Neural cell (in vitro differentiated cells): Measurements from ENCODE around the gene RBM46. TPM values are rescaled to one million over a fixed set of nuclear protein-coding genes. Genes with fewer than 3 reads are reported as not detected.

Experiments used
- H2AFZ ChIP-seq: fragments of 200-600, 300-800 bp; sonication (generic), shearing (Covaris generic); 2 replicates; pipeline ENCODE4 v1.6.0; 2014; ENCODE audit warnings: low read depth, mild to moderate bottlenecking, antibody characterized with exemption, low read length, moderate library complexity
- H3F3A ChIP-seq: fragments of 200-600 bp; shearing (Covaris generic); 2 replicates; pipeline ENCODE4 v1.6.1; 2016; ENCODE audit warnings: mild to moderate bottlenecking, moderate library complexity, mixed read lengths, antibody characterized with exemption, low read length; ENCODE audit not compliant: insufficient read depth, poor library complexity, severe bottlenecking
- H3K27ac ChIP-seq: fragments of 200-600, 300-800 bp; sonication (generic), shearing (Covaris generic); 2 replicates; pipeline ENCODE4 v1.5.1; 2014; ENCODE audit warnings: mild to moderate bottlenecking, low read length, moderate library complexity
- H3K27me3 ChIP-seq: fragments of 300-800, 200-600 bp; sonication (generic), shearing (Covaris generic); 2 replicates; pipeline ENCODE4 v1.6.0; 2014; ENCODE audit warnings: mild to moderate bottlenecking, low read depth, low read length, moderate library complexity; ENCODE audit not compliant: insufficient read depth
- H3K36me3 ChIP-seq: fragments of 300-800, 200-600 bp; sonication (generic), shearing (Covaris generic); 2 replicates; pipeline ENCODE4 v1.5.1; 2014; ENCODE audit warnings: mild to moderate bottlenecking, antibody characterized with exemption, low read length, moderate library complexity; ENCODE audit not compliant: insufficient read depth
- H3K4me2 ChIP-seq: fragments of 300-800, 200-600 bp; sonication (generic), shearing (Covaris generic); 2 replicates; pipeline ENCODE4 v1.6.0; 2014; ENCODE audit warnings: mild to moderate bottlenecking, low read length
- H3K4me3 ChIP-seq: fragments of 300-800, 200-600 bp; sonication (generic), shearing (Covaris generic); 2 replicates; pipeline ENCODE4 v1.5.1; 2014; ENCODE audit warnings: mild to moderate bottlenecking, low read length, moderate library complexity
- H3K79me2 ChIP-seq: fragments of 200-600 bp; shearing (Covaris generic); replicated peaks from 2 replicates; pipeline ENCODE4 v1.6.0; 2014; ENCODE audit warnings: mild to moderate bottlenecking, low read length, moderate library complexity; ENCODE audit not compliant: insufficient read depth
- H3K9ac ChIP-seq: fragments of 300-800, 200-600 bp; sonication (generic), shearing (Covaris generic); 2 replicates; pipeline ENCODE4 v1.6.1; 2016; ENCODE audit warnings: mild to moderate bottlenecking, low read length, mixed read lengths
- H3K9me2 ChIP-seq: fragments of 200-600 bp; shearing (Covaris generic); 2 replicates; pipeline ENCODE4 v1.6.1; 2016; ENCODE audit warnings: mild to moderate bottlenecking, low read length, mixed read lengths; ENCODE audit not compliant: insufficient read depth
- H3K9me3 ChIP-seq: fragments of 200-600, 300-800 bp; sonication (generic), shearing (Covaris generic); 2 replicates; pipeline ENCODE4 v1.6.1; 2016; ENCODE audit warnings: mild to moderate bottlenecking, mixed run types, low read length, moderate library complexity, mixed read lengths
- H4K20me1 ChIP-seq: fragments of 200-600 bp; shearing (Covaris generic); 2 replicates; pipeline ENCODE4 v1.6.1; 2016; ENCODE audit warnings: mild to moderate bottlenecking, mixed run types; ENCODE audit not compliant: insufficient read depth
- CTCF ChIP-seq: fragments of 450-650 bp; IDR thresholded peaks from 2 replicates; pipeline ENCODE4 v1.5.1; 2014; ENCODE audit warnings: antibody characterized with exemption, mild to moderate bottlenecking, moderate library complexity; ENCODE audit not compliant: poor library complexity, severe bottlenecking
- EP300 ChIP-seq: fragments of 450-650 bp; conservative IDR thresholded peaks from 2 replicates; pipeline ENCODE4 v1.6.1; 2014; ENCODE audit warnings: antibody characterized with exemption, mild to moderate bottlenecking, moderate library complexity; ENCODE audit not compliant: poor library complexity, severe bottlenecking
- EZH2 ChIP-seq: fragments of 200-600, 300-800 bp; shearing (Covaris generic), sonication (generic); IDR thresholded peaks from 2 replicates; pipeline ENCODE4 v1.6.1; 2014; ENCODE audit warnings: antibody characterized with exemption, low read length, borderline replicate concordance, mild to moderate bottlenecking; ENCODE audit not compliant: insufficient read depth, poor library complexity, severe bottlenecking
- MXI1 ChIP-seq: fragments of 450-650 bp; conservative IDR thresholded peaks from 2 replicates; pipeline ENCODE4 v1.6.1; 2014; ENCODE audit warnings: antibody characterized with exemption, mild to moderate bottlenecking; ENCODE audit not compliant: poor library complexity, severe bottlenecking
- POLR2AphosphoS5 ChIP-seq: IDR thresholded peaks from 2 replicates; pipeline ENCODE4 v1.6.1; 2012
- RAD21 ChIP-seq: fragments of 450-650 bp; conservative IDR thresholded peaks from 2 replicates; pipeline ENCODE4 v1.6.1; 2014; ENCODE audit warnings: antibody characterized with exemption, mild to moderate bottlenecking, moderate library complexity
- SMC3 ChIP-seq: fragments of 450-650 bp; conservative IDR thresholded peaks from 2 replicates; pipeline ENCODE4 v1.6.1; 2014; ENCODE audit warnings: antibody characterized with exemption, mild to moderate bottlenecking, moderate library complexity; ENCODE audit not compliant: poor library complexity
- TAF1 ChIP-seq: IDR thresholded peaks from 2 replicates; pipeline ENCODE4 v1.6.1; 2012; ENCODE audit warnings: low read depth
- polyA plus RNA-seq: library from polyadenylated mRNA; depleted of rRNA; stranded (reverse); fragments of >200 nt; gene quantifications from 2 replicates; pipeline ENCODE4 v1.2.3, GENCODE V29; 2014
- TF ChIP-seq, protein P1 (sequence below): IDR thresholded peaks from 2 replicates; pipeline ENCODE4 v1.6.1; 2012; ENCODE audit warnings: borderline replicate concordance

Gene RBM46
- polyA plus RNA-seq, 1 donor from 2014 or later, result 0.09 TPM

DNA sequence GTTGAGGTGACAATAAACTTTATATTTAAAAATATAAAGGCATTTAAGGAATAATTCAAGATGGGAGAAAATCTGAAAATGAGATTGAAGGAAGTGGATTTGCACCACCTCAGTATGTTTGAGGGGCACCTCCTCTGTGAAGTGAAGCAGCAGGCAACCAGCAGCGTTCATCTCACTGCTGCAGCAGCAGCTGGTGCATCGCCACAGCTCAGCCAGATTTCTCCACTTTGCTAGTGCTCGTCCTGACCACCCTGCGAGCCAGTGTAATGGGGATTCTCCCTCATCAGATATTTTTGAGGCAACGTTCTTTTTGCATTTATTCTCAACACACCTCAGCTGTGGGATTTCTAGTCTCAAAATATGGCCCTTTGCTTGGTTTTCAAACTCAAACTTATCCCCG lies 23.4 kb upstream of the RBM46 start (continued):
- no peak for TF ChIP-seq POLR2AphosphoS5

- Histone ChIP-seq H3K4me2 (no peak overlapping the region), H3K9me3 (no peaks in the 10 kb centered on the region), H3K36me3 (no peaks in the 10 kb centered on the region), H3F3A (no peaks in the 10 kb centered on the region), H3K9ac (no peak overlapping the region), H2AFZ (no peak overlapping the region), H3K27me3 (no peaks in the 10 kb centered on the region), H3K27ac (no peak overlapping the region), H3K4me3 (no peak overlapping the region), H4K20me1 (no peaks in the 10 kb centered on the region), H3K79me2 (no peaks in the 10 kb centered on the region), H3K9me2 (no peaks in the 10 kb centered on the region)
- no peak for TF ChIP-seq CTCF
- TF ChIP-seq, protein P1, sequence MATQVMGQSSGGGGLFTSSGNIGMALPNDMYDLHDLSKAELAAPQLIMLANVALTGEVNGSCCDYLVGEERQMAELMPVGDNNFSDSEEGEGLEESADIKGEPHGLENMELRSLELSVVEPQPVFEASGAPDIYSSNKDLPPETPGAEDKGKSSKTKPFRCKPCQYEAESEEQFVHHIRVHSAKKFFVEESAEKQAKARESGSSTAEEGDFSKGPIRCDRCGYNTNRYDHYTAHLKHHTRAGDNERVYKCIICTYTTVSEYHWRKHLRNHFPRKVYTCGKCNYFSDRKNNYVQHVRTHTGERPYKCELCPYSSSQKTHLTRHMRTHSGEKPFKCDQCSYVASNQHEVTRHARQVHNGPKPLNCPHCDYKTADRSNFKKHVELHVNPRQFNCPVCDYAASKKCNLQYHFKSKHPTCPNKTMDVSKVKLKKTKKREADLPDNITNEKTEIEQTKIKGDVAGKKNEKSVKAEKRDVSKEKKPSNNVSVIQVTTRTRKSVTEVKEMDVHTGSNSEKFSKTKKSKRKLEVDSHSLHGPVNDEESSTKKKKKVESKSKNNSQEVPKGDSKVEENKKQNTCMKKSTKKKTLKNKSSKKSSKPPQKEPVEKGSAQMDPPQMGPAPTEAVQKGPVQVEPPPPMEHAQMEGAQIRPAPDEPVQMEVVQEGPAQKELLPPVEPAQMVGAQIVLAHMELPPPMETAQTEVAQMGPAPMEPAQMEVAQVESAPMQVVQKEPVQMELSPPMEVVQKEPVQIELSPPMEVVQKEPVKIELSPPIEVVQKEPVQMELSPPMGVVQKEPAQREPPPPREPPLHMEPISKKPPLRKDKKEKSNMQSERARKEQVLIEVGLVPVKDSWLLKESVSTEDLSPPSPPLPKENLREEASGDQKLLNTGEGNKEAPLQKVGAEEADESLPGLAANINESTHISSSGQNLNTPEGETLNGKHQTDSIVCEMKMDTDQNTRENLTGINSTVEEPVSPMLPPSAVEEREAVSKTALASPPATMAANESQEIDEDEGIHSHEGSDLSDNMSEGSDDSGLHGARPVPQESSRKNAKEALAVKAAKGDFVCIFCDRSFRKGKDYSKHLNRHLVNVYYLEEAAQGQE, result no peak
- no peak for TF ChIP-seq POLR2AphosphoS5
- no peak for TF ChIP-seq TAF1
- TF ChIP-seq SMC3, result no peak
- no peak for TF ChIP-seq EZH2
- no peak for TF ChIP-seq RAD21
- no peak for TF ChIP-seq EP300
- no peak for TF ChIP-seq MXI1
Observed at GRCh38 chr4:154760895-154761294, 20.2 kb upstream of the RBM46 start.

DNA sequence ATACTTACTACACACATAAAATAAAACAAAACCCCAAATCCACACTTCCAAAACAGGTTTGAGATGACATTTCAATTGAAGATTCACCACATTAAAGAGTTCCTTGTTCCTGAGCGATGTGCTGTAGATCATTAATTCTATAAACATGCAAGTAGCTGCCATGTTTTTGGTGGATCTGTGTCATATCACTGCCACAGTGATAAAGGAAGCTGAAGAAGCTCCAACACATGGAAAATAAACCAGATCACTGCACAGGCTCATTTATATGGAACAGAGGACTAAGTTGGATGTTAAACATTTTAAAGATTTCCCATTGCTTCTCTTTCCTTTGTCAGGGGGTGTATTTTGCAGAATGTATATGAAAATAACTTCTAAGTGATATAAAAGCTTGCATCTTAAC lies 2.8 kb upstream of the RBM46 start:
- Histone ChIP-seq H4K20me1 (no peaks in the 10 kb centered on the region), H3K9me3 (no peaks in the 10 kb centered on the region), H3K4me3 (no peak overlapping the region), H3K27me3 (no peaks in the 10 kb centered on the region), H3K9ac (no peak overlapping the region), H3K9me2 (no peaks in the 10 kb centered on the region), H3K4me2 (no peak overlapping the region), H3K27ac (no peak overlapping the region), H3K79me2 (no peaks in the 10 kb centered on the region), H3F3A (no peaks in the 10 kb centered on the region), H2AFZ (no peak overlapping the region), H3K36me3 (no peaks in the 10 kb centered on the region)
- no peak for TF ChIP-seq TAF1
- TF ChIP-seq SMC3, result no peak
- TF ChIP-seq, protein P1, result no peak
- TF ChIP-seq CTCF, result no peak
- no peak for TF ChIP-seq RAD21
- TF ChIP-seq MXI1, result no peak
